Superior temporal gyrus (tissue), 1 donor: Measurements from ENCODE around the gene MON2.
"Not testable (repeated sequence)": the region's sequence is repeated elsewhere in the genome, so short reads cannot be mapped to it uniquely, and the experiment has no call there.

Experiments used
- DNase-seq: peaks from one replicate; pipeline ENCODE4 v3.0.0-alpha.2; 2016; ENCODE audit errors: extremely low spot score

MON2 gene

DNA sequence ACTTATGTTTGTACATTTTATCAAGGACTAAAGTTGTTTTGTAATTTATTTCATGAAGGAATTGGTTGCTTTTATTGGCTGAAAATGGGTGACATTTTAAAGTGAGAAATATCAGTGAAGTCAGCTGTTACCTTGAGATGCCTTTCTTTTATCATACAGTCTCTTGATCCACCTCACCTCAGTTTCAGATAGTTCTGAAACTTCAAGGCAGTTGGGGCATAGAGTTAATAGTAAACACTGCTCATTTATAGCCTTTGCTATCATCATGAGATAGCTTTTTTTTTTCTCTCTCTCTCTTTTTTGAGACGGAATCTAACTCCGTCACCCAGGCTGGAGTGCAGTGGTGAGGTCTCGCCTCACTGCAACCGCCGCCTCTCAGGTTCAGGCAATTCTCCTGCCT, 76.7 kb downstream of the MON2 start:
- DNase-seq = no peak

DNA sequence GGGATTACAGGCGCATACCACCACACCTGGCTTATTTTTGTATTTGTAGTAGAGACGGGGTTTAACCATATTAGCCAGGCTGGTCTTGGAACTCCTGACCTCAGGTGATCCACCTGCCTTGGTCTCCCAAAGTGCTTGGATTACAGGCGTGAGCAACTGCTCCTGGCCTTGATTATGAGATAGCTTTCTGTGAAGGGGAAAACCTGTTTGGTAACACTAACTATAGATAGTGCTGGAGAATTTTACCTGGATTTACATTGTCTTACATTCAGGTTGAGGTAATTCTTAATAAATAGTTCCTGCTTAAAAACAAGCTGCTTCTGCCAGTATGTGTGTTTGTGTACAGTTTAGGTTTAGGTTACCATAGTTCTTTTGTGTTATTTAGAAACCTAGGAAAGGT, 77.1 kb downstream of the MON2 start:
- DNase-seq = no peak

DNA sequence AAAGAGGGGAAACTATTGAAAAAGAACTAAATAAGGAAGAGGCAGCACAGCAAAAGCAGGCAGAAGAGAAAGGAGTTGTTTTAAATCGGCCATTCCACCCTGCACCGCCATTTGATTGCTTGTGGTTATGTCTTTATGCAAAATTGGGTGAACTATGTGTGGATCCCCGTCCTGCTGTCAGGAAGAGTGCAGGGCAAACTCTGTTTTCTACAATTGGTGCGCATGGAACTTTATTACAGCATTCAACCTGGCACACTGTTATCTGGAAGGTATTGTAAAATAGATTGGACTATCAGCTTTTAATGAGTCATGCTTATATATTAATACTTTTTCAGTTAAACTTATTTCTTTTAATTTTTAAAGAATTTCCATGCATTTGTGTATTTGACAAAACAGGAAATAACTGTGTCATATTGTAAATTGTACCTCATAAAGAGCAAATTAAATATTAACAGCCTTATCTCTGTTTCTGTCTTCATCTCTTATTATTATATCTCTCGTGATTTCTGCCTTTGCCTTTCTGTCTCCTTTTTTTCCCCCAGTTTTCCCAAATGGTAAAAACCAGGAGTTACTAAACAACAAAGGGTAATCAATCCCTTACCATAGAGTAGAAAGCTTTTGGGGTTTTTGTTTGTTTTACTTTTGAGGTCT, 86.4 kb downstream of the MON2 start:
- no peak for DNase-seq

DNA sequence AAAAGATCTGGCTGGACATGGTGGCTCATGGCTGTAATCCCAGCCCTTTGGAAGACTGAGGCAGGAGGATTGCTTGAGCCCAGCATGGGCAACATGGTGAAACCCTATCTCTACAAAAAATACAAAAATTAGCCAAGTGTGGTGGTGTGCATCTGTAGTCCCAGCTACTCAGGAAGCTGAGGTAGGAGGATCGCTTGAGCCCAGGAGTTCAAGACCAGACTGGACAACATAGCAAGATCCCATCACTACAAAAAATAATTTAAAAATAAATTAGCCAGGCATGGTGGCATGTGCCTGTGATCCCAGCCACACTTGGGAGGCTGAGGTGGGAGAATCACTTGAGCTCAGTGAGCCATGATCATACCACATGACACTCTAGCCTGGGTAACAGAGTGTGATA, 92.7 kb downstream of the MON2 start:
- DNase-seq = not testable (repeated sequence)

DNA sequence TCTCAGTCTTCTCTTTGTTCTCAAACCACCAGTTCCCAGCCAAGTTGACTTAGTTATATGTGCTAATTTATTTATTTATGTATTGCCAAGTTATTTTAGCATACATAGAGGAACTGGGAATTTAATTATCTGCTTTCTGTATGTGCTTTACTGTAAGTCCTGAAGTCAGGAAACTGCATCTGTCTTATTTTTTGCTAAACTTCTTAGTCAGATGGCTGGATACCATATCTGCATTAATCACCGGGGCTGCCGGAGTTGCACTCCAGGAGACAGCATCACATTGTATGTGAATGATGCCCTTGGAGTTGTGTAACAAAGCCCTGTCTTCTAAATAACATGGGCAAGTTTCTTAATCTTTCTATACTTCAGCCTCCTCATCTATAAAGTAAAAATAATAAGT, 96.2 kb downstream of the MON2 start:
- no peak for DNase-seq

DNA sequence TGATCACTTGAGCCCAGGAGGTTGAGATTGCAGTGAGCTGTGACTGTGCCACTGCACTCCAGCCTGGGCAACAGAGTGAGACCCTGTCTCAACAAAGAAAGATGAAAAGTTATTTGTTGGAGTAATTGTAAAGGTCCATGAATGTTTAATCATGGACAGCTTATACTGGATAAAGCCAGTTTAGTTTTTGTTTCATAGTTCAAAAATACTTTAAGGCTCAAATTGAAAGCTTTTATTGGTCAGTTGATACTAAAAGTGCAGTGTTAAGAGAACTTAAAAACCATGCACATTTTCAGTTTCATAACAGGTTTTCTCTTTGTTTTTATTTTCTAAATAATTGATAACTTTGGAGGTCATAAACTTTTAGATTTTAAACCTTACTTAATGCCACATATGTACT, 108.4 kb downstream of the MON2 start:
- no peak for DNase-seq

DNA sequence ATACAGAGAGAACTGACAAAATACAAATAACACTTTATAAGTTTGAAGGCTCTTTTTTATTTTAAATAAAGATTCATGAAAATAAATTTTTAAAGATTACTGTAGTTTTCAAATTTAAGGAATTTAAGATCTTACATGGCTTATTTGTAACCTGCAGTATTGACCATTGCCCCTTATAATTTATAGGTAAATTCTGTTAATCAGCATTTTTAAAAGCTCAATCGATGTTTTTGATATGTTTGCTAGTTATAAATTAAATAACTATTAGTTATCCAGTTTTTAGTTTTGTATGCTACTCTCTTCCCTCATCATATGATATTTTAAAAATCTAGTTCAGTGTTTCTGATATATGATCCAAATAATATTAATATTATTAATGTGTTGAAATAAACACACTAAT, 109.9 kb downstream of the MON2 start:
- DNase-seq = no peak

DNA sequence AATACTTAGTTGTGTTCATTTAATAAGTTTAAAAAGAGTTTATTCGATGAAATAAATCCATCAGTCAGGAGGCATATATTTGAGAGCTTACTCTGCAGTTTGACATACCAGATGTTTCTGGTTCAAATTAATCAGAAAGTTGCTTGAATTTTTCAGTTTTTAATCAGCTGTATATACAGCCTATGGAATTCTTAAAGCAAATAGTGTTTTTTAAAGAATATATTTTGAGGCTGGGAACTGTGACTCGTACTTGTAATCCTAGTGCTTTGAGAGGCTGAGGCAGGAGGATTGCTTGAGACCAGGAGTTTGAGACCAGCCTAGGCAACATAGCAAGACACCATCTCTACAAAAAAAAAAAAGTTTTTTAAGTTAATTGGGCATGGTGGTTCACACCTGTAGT, 112.1 kb downstream of the MON2 start:
- no peak for DNase-seq

DNA sequence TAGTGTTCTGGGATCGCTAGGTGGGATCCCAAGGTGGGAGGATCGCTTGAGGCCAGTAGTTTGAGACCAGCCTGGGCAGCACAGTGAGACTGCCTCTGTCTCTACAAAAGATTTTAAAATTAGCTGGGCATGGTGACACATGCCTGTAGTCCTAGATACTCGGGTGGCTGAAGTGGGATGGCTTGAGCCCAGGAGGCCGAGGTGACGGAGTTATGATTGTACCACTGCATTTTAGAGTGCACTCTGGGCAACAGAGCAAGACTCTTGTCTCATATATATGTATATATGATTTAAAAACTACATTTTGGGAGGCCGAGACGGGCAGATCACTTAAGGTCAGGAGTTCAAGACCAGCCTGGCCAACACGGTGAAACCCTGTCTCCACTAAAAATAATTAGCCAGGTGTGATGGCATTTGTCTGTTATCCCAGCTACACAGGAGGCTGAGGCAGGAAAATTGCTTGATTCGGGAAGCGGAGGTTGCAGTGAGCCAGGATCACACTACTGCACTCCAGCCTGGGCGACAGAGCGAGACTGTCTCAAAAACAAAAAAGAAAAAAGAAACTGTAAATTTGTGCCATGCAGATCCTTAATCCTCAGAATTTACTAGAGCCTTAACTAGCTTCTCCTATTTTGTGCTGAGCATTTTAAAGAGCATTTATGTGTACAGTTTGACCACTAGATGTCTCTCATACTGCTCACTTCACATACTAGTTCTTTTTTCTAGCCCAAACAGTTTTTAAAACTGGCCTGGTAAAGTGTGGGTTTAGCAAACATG, 114.8 kb downstream of the MON2 start:
- peak; percentile 84 for DNase-seq

DNA sequence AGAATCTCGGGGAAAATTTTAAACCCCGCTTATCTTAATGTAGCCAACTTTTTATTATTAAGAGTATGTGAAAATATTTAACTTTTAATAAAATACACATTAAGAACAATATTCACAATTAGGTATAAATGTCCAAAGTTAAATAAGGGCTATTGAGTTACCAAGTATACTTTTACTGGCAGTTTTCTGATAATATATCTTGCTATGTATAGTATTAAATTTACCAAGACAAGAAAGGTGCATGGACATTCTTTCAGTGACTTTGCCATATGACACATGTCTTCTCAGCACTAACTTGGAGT, 115.4 kb downstream of the MON2 start:
- DNase-seq = no peak

DNA sequence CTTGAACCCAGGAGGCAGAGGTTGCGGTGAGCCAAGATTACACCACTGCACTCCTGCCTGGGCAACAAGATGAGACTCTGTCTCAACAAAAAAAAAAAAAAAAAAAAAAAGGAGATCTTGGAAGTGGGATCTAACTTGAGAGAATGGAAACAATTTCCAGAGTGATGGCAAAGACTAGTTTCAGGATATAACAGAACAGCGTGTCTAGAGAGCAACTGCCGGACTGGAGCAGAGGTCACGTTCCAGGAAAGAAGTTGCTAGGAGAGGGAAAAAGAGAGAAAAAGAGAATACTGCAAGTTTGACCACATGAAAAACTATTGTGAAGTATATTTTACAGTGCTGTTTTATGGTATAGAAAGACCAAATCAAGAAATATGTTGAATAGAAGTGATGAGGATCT, 118.0 kb downstream of the MON2 start:
- no peak for DNase-seq

DNA sequence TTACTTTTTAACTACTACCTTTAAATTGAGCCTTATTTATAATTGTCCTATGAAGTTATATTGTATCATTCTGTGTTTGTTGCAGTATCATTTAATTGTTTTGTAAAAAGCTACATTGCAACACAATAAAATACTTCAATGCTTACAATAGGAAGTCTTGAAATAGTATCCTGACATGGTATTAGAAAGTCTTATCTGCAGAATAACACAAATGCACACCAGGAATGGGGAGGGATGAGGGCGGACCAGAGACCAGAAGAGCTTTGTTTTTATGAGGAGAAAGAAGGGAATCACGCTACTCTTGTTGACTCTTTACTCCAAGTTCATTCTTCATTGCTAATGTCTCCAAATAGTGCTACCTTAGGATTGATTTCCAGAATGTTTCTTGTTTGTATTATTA, 120.2 kb downstream of the MON2 start:
- no peak for DNase-seq

DNA sequence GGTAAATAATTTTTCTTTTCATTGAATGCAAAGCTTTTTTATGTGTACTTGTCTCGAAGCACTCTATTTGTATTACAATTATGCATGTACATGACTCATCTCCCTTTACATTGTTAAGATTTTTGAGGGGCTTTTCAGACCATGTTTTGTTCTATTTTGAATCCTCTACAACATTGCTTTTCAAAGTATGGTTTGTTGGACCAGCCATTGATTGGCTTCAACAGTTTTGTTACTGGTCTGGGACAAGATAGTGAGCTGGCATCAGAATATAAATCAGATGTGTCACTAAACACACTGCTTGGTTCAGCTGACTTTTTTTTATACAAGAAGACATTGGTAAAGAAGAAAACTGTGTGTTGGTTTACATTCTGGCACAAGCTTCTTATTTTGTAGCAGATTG, 122.3 kb downstream of the MON2 start:
- DNase-seq = no peak

DNA sequence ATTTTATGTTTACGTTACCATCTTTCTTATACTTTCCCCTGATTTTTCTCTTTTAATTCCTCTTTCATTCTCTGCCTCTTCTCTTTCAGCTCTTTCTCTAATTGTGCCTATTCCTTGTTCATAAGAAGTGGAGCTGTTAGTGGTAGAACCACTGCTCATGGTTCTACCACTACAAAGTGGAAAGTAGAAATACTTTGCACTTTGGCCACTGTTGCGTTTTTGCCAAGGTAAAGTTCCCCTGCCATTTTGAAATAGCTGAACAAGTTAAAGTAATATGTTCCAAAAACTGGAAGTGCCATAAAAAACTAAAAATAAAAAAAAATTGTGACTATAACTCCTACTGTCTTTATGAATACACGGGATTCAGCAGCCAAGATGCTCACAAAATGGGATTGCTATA, 130.6 kb downstream of the MON2 start:
- DNase-seq = no peak

DNA sequence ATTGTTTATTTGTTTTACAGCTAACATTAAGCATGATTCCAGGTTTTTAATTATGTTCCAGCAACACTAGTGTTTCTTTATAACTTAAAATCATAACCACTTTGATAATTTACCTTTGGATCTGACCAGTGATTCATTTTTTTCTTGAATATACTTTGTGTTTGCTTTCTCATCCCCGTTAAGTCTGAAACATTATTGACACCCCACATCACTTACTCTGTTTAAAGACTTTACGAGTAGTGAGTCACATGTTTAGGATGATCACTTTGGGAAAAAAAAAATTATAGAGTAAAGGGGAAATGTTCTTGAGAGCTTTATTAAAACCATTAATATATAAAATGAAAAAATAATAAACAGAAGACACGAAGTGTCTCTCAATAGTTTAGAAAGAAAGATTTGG, 132.2 kb downstream of the MON2 start:
- no peak for DNase-seq

DNA sequence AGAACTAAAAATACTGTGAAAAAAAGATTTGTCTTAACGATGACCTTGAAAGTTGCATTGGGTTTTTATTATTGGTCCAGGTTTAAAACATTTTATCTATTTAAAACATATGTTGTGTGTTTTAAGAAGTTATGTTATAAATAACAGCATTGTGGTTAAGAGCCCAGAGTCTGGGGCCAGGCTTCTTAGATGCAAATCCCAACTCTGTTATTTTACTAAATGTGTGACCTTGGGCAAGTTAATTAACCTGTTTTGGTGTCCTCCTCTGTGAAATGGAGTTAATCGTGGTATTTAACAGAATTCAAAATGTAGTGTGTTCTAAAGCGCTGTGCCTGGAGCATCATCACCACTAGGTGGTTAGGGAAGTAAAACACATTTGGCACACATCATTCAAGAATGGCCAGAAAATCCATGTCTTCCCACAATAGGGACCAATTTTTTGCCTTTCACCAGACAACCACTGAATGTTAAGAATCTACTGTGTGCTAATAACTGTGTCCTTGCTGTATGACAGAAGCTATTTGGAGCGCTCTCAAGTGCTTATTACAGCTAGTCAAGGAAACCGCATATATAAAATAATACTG, 133.3 kb downstream of the MON2 start:
- DNase-seq = no peak

DNA sequence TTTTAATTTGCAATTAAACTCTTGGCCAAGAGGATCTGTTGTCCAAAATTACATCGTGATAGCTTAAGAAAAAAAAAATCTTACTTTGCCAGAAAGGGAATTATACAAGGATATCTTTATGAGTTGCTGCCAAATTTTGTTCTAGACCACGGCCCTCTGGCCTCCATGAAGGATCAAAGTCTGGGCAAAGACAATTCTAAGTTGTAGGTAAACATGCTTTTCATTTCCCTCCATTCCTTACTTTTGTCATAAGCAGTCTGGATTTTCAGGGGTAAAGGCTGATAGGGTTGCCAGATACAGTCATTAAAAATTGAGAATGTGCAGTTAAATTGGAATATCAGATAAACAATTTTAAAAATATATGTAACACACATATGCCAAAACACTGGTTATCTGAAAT, 135.1 kb downstream of the MON2 start:
- peak; percentile 38 for DNase-seq

DNA sequence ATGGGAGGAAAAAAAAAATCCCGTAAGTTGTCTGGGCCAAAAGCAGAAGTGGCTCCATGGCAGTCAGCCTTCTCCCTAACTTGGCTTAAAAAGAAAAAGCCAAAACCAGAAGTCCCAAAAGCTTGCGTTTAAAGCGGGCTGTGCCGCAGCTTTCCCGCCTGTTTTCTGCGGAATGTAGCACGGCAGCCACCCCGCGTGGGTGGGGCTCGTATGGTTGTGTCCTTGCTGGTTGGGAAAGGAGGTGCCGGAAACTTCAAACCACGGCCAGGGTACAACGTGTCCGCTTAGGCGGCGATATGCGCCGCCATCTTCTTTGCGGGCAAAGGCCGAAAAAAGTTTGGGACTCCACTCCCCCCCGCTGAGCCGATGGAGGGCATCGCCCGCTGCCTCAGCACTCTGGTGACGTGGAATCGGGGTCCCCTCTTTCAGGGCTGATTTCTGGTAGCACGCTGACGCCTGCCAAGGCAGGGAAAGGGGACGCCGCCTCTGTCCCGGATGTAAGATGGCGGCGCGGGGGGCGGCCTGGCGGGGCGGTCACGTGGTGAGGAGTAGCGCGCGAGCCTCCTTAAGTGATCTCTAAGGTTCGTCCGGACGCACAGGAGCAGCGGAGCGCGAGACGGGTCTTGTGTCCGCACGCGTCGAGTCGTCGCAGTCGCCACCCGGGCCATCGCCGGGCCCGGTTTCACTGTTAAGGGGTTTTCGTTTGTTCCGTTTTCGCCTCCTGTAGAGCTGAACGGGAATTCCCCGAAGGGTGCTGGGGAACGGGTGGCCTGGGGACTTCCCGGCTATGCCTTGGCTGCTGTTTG, 135.8 kb downstream of the MON2 start:
- DNase-seq = peak; percentile 90

DNA sequence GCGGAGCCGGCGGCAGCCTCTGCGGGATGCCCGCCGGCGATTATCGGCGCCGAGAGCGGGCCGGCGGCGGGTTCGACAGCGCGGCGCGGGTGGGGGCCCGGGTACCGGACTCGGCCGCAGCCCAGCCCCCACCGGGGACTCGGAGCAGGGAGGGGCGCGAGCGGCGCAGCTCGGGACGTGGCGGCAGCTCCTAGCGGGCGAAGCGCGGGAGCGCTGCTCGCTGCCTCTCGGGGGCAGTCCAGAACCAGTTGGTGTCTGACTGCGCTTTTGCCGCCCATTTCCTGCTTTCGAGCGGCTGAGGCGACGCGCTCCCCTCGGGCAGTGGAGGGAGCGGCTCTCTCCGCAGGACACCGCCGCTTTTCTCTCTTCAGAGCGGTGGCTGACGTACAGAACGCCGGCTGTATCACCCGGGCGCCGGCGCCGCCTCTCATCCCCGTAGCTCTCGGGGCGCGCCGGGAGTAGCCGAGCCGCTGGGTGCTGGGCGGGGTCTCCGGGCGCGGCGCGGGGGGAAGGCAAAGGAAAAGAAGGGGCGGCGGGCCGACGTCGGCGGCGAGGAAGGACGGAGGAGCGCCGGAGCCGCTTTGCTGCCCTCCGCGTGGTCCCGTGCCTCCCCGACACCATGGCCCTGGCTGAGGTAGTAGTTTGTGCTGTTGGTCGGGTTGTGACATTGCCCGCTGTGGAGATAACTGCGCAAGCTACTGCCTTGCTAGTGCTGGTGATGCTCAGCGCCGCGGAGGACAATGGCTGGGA, 136.6 kb downstream of the MON2 start:
- DNase-seq = peak; percentile 89

DNA sequence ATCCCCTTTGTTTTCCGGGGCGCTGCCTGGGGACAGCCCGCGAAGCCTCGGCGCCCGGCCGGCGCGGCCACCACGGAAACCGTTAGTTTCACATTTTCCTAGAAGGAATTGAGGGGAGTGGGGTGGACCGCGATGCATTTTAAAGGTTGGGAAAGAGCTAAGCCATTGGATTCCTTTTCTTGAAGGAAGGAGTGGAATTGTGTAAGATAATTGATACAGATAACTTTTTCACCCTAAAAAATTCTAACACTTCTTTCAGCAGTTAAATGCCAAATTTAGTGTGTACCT, 137.1 kb downstream of the MON2 start:
- DNase-seq = no peak

DNA sequence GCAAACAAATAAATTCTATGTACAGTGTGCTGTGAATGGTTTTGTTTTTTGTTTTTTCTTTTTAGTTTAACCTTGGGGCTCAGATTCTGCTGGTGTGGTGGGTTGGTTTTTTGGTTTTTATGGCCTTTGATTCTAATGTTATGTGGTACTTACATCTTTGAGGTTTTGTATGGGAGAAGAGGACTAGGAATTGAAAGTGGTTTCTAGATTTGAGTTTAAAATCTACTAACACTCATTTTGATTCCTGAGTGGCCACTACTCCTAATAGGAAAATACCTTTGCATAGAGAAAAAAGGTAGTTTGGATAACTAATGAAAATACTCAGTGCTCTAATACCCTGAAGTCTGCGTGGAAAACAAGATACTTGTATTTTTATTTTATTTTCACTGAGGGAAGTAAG, 137.7 kb downstream of the MON2 start:
- no peak for DNase-seq

DNA sequence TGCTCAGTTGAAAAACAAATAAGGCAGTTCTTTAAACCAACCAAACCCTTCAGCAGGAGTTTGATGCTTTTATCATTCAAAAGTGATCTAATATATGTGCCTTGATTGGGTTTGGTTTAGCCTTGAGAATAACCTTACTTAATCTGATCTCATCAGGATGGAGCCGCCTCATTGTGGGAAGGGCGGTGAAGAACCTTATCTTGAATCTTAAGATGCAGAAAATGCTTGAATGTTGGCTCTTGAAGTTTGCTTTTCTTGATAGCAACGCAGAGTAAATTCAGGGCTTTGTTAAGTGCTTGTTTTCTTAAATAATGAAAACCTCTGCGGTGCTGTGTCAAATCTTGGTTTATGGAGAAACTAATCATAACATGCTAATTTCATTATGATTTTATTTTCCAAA, 138.2 kb downstream of the MON2 start:
- DNase-seq = no peak
